HEK293 (cell line): ENCODE data around the gene MVP.
A peak's percentile ranks its signal among the peaks of the same experiment; 100 is the strongest.

Experiments
- FEZF1 ChIP-seq: fragments of 450-650 bp; formaldehyde crosslinking; IDR thresholded peaks from 2 replicates; pipeline ENCODE4 v1.5.1; 2016; ENCODE audit warnings: missing biosample characterization, missing genetic modification characterization
- HOXA7 ChIP-seq: sonication (generic); formaldehyde crosslinking; IDR thresholded peaks from 2 replicates; pipeline ENCODE4 v1.8.1; 2022; ENCODE audit warnings: missing genetic modification reagents, borderline replicate concordance
- HOXC10 ChIP-seq: sonication (generic); formaldehyde crosslinking; IDR thresholded peaks from 2 replicates; pipeline ENCODE4 v1.8.1; 2023; ENCODE audit warnings: mild to moderate bottlenecking, missing genetic modification reagents
- KLF8 ChIP-seq: fragments of 450-650 bp; formaldehyde crosslinking; IDR thresholded peaks from 2 replicates; pipeline ENCODE4 v1.5.1; 2016; ENCODE audit warnings: missing biosample characterization, missing genetic modification characterization
- PRDM10 ChIP-seq: fragments of 450-650 bp; formaldehyde crosslinking; IDR thresholded peaks from 2 replicates; pipeline ENCODE4 v1.5.1; 2016; ENCODE audit warnings: missing biosample characterization, missing genetic modification characterization
- TCF7L2 ChIP-seq: IDR thresholded peaks from 2 replicates; pipeline ENCODE4 v1.6.1; 2011; ENCODE audit warnings: low read depth, mild to moderate bottlenecking, inconsistent platforms, low read length, moderate library complexity, borderline replicate concordance
- ZNF155 ChIP-seq: fragments of 450-650 bp; formaldehyde crosslinking; IDR thresholded peaks from 2 replicates; pipeline ENCODE4 v1.5.1; 2016; ENCODE audit warnings: missing biosample characterization, missing genetic modification characterization
- ZNF184 ChIP-seq: fragments of 450-650 bp; IDR thresholded peaks from 2 replicates; pipeline ENCODE4 v1.5.1; 2018; ENCODE audit warnings: missing biosample characterization, mild to moderate bottlenecking, missing genetic modification characterization
- ZNF211 ChIP-seq: fragments of 450-650 bp; formaldehyde crosslinking; IDR thresholded peaks from 2 replicates; pipeline ENCODE4 v1.5.1; 2016; ENCODE audit warnings: low read depth, missing biosample characterization, missing genetic modification characterization
- ZNF214 ChIP-seq: fragments of 450-650 bp; formaldehyde crosslinking; IDR thresholded peaks from 2 replicates; pipeline ENCODE4 v1.5.1; 2017; ENCODE audit warnings: missing biosample characterization, mild to moderate bottlenecking, missing genetic modification characterization, borderline replicate concordance
- ZNF24 ChIP-seq: fragments of 450-650 bp; formaldehyde crosslinking; IDR thresholded peaks from 2 replicates; pipeline ENCODE4 v1.5.1; 2016; ENCODE audit warnings: missing biosample characterization, missing genetic modification characterization
- ZNF423 ChIP-seq: fragments of 450-650 bp; formaldehyde crosslinking; IDR thresholded peaks from 2 replicates; pipeline ENCODE4 v1.5.1; 2016; ENCODE audit warnings: missing biosample characterization, missing genetic modification characterization
- ZNF664 ChIP-seq: fragments of 450-650 bp; formaldehyde crosslinking; IDR thresholded peaks from 2 replicates; pipeline ENCODE4 v1.5.1; 2016; ENCODE audit warnings: missing biosample characterization, missing genetic modification characterization
- ZNF701 ChIP-seq: fragments of 450-650 bp; formaldehyde crosslinking; IDR thresholded peaks from 2 replicates; pipeline ENCODE4 v1.5.1; 2016; ENCODE audit warnings: missing biosample characterization, missing genetic modification characterization
- ZNF704 ChIP-seq: fragments of 450-650 bp; formaldehyde crosslinking; IDR thresholded peaks from 2 replicates; pipeline ENCODE4 v1.5.1; 2016; ENCODE audit warnings: missing biosample characterization, missing genetic modification characterization
- ZNF768 ChIP-seq: fragments of 450-650 bp; formaldehyde crosslinking; IDR thresholded peaks from 2 replicates; pipeline ENCODE4 v1.5.1; 2018; ENCODE audit warnings: missing biosample characterization, mild to moderate bottlenecking, missing genetic modification characterization
- ZSCAN30 ChIP-seq: fragments of 450-650 bp; IDR thresholded peaks from 2 replicates; pipeline ENCODE4 v1.5.1; 2018; ENCODE audit warnings: missing biosample characterization, mild to moderate bottlenecking, missing genetic modification characterization, moderate library complexity
- TF ChIP-seq, protein P1 (sequence below): fragments of 450-650 bp; formaldehyde crosslinking; IDR thresholded peaks from 2 replicates; pipeline ENCODE4 v1.5.1; 2016; ENCODE audit warnings: missing biosample characterization, missing genetic modification characterization
- TF ChIP-seq, protein P2 (sequence below): fragments of 450-650 bp; formaldehyde crosslinking; optimal IDR thresholded peaks from 2 replicates; pipeline ENCODE3; 2016; ENCODE audit warnings: missing biosample characterization, mild to moderate bottlenecking, missing genetic modification characterization
- TF ChIP-seq, protein P3 (sequence below): fragments of 450-650 bp; formaldehyde crosslinking; conservative IDR thresholded peaks from 2 replicates; pipeline ENCODE4 v1.5.1; 2016; ENCODE audit warnings: low read depth, missing biosample characterization, missing genetic modification characterization
- TF ChIP-seq, protein P4 (sequence below): fragments of 450-650 bp; formaldehyde crosslinking; IDR thresholded peaks from 2 replicates; pipeline ENCODE4 v1.5.1; 2017; ENCODE audit warnings: missing biosample characterization, missing genetic modification characterization

The MVP gene

GRCh38 chr16:29805232-29806098 is 14.8 kb upstream of the MVP start (continued):
- TF ChIP-seq PRDM10 (tag by site-specific recombination) (peak; percentile 95), ZNF664 (tag by site-specific recombination) (no peak), TCF7L2 (peak; percentile 18; the same call in 1 of the 2 replicates), ZNF701 (tag by site-specific recombination) (no peak), ZSCAN30 (tag by site-specific recombination) (no peak), ZNF211 (tag by site-specific recombination) (no peak), ZNF214 (tag by site-specific recombination) (no peak), ZNF155 (tag by site-specific recombination) (no peak), ZNF768 (no peak; the same call in 1 of the 2 replicates), KLF8 (peak; percentile 100), ZNF184 (tag by site-specific recombination) (peak; percentile 61; the same call in 1 of the 2 replicates), ZNF423 (tag by site-specific recombination) (no peak), HOXC10 (CRISPR knock-in tag) (no peak), FEZF1 (peak; percentile 26; the same call in 1 of the 2 replicates), ZNF24 (tag by site-specific recombination) (peak; percentile 95), ZNF704 (tag by site-specific recombination) (no peak), HOXA7 (CRISPR knock-in tag) (no peak)
- TF ChIP-seq, protein P1, sequence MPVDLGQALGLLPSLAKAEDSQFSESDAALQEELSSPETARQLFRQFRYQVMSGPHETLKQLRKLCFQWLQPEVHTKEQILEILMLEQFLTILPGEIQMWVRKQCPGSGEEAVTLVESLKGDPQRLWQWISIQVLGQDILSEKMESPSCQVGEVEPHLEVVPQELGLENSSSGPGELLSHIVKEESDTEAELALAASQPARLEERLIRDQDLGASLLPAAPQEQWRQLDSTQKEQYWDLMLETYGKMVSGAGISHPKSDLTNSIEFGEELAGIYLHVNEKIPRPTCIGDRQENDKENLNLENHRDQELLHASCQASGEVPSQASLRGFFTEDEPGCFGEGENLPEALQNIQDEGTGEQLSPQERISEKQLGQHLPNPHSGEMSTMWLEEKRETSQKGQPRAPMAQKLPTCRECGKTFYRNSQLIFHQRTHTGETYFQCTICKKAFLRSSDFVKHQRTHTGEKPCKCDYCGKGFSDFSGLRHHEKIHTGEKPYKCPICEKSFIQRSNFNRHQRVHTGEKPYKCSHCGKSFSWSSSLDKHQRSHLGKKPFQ (tag by site-specific recombination), result peak; percentile 69
- TF ChIP-seq, protein P2, sequence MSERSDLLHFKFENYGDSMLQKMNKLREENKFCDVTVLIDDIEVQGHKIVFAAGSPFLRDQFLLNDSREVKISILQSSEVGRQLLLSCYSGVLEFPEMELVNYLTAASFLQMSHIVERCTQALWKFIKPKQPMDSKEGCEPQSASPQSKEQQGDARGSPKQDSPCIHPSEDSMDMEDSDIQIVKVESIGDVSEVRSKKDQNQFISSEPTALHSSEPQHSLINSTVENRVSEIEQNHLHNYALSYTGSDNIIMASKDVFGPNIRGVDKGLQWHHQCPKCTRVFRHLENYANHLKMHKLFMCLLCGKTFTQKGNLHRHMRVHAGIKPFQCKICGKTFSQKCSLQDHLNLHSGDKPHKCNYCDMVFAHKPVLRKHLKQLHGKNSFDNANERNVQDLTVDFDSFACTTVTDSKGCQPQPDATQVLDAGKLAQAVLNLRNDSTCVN, result peak; percentile 100
- TF ChIP-seq, protein P3, sequence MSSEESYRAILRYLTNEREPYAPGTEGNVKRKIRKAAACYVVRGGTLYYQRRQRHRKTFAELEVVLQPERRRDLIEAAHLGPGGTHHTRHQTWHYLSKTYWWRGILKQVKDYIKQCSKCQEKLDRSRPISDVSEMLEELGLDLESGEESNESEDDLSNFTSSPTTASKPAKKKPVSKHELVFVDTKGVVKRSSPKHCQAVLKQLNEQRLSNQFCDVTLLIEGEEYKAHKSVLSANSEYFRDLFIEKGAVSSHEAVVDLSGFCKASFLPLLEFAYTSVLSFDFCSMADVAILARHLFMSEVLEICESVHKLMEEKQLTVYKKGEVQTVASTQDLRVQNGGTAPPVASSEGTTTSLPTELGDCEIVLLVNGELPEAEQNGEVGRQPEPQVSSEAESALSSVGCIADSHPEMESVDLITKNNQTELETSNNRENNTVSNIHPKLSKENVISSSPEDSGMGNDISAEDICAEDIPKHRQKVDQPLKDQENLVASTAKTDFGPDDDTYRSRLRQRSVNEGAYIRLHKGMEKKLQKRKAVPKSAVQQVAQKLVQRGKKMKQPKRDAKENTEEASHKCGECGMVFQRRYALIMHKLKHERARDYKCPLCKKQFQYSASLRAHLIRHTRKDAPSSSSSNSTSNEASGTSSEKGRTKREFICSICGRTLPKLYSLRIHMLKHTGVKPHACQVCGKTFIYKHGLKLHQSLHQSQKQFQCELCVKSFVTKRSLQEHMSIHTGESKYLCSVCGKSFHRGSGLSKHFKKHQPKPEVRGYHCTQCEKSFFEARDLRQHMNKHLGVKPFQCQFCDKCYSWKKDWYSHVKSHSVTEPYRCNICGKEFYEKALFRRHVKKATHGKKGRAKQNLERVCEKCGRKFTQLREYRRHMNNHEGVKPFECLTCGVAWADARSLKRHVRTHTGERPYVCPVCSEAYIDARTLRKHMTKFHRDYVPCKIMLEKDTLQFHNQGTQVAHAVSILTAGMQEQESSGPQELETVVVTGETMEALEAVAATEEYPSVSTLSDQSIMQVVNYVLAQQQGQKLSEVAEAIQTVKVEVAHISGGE (tag by site-specific recombination), result peak; percentile 82
- TF ChIP-seq, protein P4, sequence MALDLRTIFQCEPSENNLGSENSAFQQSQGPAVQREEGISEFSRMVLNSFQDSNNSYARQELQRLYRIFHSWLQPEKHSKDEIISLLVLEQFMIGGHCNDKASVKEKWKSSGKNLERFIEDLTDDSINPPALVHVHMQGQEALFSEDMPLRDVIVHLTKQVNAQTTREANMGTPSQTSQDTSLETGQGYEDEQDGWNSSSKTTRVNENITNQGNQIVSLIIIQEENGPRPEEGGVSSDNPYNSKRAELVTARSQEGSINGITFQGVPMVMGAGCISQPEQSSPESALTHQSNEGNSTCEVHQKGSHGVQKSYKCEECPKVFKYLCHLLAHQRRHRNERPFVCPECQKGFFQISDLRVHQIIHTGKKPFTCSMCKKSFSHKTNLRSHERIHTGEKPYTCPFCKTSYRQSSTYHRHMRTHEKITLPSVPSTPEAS, result peak; percentile 51; the same call in 1 of the 2 replicates
